HG02943 (cell line): ENCODE data around the gene TNFRSF21.
"Not testable (repeated sequence)": the region's sequence is repeated elsewhere in the genome, so short reads cannot be mapped to it uniquely, and the experiment has no call there.

Experiments
- ATAC-seq: cut with Tn5 transposase; IDR thresholded peaks from one replicate; pipeline ENCODE4 v1.9.1; 2021; ENCODE audit warnings: mild to moderate bottlenecking, low read depth, moderate library complexity; ENCODE audit not compliant: unreplicated experiment

TNFRSF21 gene

GRCh38 chr6:47323321-47323720 lies 13.6 kb upstream of the TNFRSF21 start:
- ATAC-seq = no peak

- ATAC-seq = no peak
These were observed 11.9 kb upstream of the TNFRSF21 start for GRCh38 chr6:47321577-47321976.

- no peak for ATAC-seq
These were observed 10.2 kb upstream of the TNFRSF21 start for GRCh38 chr6:47319867-47320266.

- no peak for ATAC-seq
These were observed 9.7 kb upstream of the TNFRSF21 start for GRCh38 chr6:47319382-47319781.

GRCh38 chr6:47318236-47318989 lies 8.7 kb upstream of the TNFRSF21 start:
- no peak for ATAC-seq

GRCh38 chr6:47315181-47315580 lies 5.5 kb upstream of the TNFRSF21 start:
- not testable (repeated sequence) for ATAC-seq

GRCh38 chr6:47310131-47310480 lies 401 bp upstream of the TNFRSF21 start:
- ATAC-seq = no peak

GRCh38 chr6:47308552-47309290 lies 984 bp downstream of the TNFRSF21 start:
- ATAC-seq = peak; percentile 24

- no peak for ATAC-seq
These were observed 1.5 kb downstream of the TNFRSF21 start for GRCh38 chr6:47308198-47308517.

- ATAC-seq = no peak
These were observed 2.1 kb downstream of the TNFRSF21 start for GRCh38 chr6:47307362-47308197.

- no peak for ATAC-seq
These were observed 2.8 kb downstream of the TNFRSF21 start for GRCh38 chr6:47306887-47307286.

- ATAC-seq = no peak
These were observed 5.8 kb downstream of the TNFRSF21 start for GRCh38 chr6:47303861-47304260.

GRCh38 chr6:47303342-47303741 lies 6.4 kb downstream of the TNFRSF21 start:
- ATAC-seq = peak; percentile 69

- peak; percentile 67 for ATAC-seq
These were observed 7.7 kb downstream of the TNFRSF21 start for GRCh38 chr6:47302043-47302442.

- no peak for ATAC-seq
These were observed 8.3 kb downstream of the TNFRSF21 start for GRCh38 chr6:47301441-47301840.

- ATAC-seq = no peak
These were observed 9.3 kb downstream of the TNFRSF21 start for GRCh38 chr6:47300417-47300816.

- no peak for ATAC-seq
These were observed 9.7 kb downstream of the TNFRSF21 start for GRCh38 chr6:47299965-47300364.

- no peak for ATAC-seq
These were observed 11.2 kb downstream of the TNFRSF21 start for GRCh38 chr6:47298475-47298874.

GRCh38 chr6:47294990-47295389 lies 14.7 kb downstream of the TNFRSF21 start:
- no peak for ATAC-seq

- ATAC-seq = no peak
These were observed 16.8 kb downstream of the TNFRSF21 start for GRCh38 chr6:47292944-47293343.

GRCh38 chr6:47292027-47292426 lies 17.7 kb downstream of the TNFRSF21 start:
- no peak for ATAC-seq
